ENCODE data around the gene LARGE1.

DNA sequence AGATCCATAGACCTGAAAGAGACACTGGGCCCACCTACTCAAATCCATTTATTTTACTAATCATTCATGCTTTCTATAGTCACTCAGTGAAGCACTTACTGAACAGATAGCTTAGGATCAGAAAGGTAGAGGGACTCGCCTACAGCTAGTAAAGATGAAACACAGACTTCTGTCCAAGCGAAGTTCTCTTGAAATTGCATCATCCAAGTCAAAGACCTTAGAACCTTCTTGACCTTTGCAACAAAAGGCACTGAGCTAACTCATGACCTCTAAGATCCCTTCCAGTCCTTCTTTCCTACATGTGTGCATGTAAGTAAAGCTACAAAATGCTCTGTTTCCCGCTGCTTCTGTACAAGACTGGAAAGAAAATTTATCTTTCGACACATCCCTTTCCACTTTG lies 377.6 kb downstream of the LARGE1 start:
- TF ChIP-seq, protein P1, sequence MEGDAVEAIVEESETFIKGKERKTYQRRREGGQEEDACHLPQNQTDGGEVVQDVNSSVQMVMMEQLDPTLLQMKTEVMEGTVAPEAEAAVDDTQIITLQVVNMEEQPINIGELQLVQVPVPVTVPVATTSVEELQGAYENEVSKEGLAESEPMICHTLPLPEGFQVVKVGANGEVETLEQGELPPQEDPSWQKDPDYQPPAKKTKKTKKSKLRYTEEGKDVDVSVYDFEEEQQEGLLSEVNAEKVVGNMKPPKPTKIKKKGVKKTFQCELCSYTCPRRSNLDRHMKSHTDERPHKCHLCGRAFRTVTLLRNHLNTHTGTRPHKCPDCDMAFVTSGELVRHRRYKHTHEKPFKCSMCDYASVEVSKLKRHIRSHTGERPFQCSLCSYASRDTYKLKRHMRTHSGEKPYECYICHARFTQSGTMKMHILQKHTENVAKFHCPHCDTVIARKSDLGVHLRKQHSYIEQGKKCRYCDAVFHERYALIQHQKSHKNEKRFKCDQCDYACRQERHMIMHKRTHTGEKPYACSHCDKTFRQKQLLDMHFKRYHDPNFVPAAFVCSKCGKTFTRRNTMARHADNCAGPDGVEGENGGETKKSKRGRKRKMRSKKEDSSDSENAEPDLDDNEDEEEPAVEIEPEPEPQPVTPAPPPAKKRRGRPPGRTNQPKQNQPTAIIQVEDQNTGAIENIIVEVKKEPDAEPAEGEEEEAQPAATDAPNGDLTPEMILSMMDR (IDR thresholded peaks at IDR 0.05), result no peak
- TF ChIP-seq POLR2AphosphoS5 (IDR thresholded peaks at IDR 0.05; ENCODE audit: insufficient read depth in 1 of 2, low read depth in 1 of 2), result no peak
